HL-60 (cell line): ENCODE results near the gene SYT10.

Experiments
- DNase-seq, 2 experiments: peaks; one replicate each; pipeline ENCODE4 v3.0.0-alpha.2; 2010 to 2020; ENCODE audit warnings: low read depth in 1 of 2, low spot score in 1 of 2
- H3K27ac ChIP-seq: fragments of 250-450 bp; sonication (Bioruptor Pico); replicated peaks from 2 replicates; pipeline ENCODE4 v1.5.1; 2020; ENCODE audit warnings: mild to moderate bottlenecking, moderate library complexity
- H3K27me3 ChIP-seq: fragments of 250-450 bp; sonication (Bioruptor Pico); 2 replicates; pipeline ENCODE4 v1.5.1; 2021; ENCODE audit warnings: mild to moderate bottlenecking, moderate library complexity; ENCODE audit not compliant: insufficient read depth, poor library complexity, severe bottlenecking
- H3K4me3 ChIP-seq: replicated peaks from 2 replicates; pipeline ENCODE4 v1.5.1; 2011; ENCODE audit warnings: mild to moderate bottlenecking, control low read depth, low read length; ENCODE audit not compliant: insufficient read depth
- GABPA ChIP-seq: IDR thresholded peaks from 2 replicates; pipeline ENCODE4 v1.6.1; 2012; ENCODE audit warnings: low read depth
- POLR2AphosphoS5 ChIP-seq: IDR thresholded peaks from 2 replicates; pipeline ENCODE4 v1.6.1; 2012; ENCODE audit warnings: low read depth
- SPI1 ChIP-seq: IDR thresholded peaks from 2 replicates; pipeline ENCODE4 v1.6.1; 2012; ENCODE audit warnings: low read depth, mild to moderate bottlenecking, borderline replicate concordance
- TF ChIP-seq, protein P1 (sequence below): IDR thresholded peaks from 2 replicates; pipeline ENCODE4 v1.6.1; 2012; ENCODE audit warnings: low read depth; ENCODE audit not compliant: insufficient replicate concordance
- TF ChIP-seq, protein P2 (sequence below): IDR thresholded peaks from one replicate; pipeline ENCODE4 v1.5.1; 2011; ENCODE audit warnings: low read length, control low read depth, inconsistent platforms; ENCODE audit not compliant: insufficient read depth

The SYT10 gene

DNA sequence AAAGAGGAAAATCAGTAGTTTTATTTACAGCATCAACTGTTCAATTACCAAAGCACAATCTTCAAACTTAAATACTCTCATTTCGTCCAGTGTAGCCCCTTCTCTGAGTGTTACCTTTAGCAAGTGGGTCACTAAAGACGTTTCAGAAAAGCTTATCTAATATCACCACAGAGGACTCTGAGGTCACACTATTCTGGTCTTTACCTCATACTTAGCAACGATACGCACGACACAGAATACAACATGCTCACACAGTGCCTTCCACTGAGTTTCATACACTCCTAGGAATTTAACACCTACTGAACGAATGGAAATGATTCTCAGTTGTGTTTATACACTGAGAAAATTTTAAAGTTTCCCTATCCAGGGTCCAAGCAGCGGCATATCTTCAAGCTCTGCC is 2.0 kb downstream of the SYT10 start:
- Histone ChIP-seq H3K27me3 (peaks cover 43% of the 10 kb centered on the region), H3K4me3 (no peak overlapping the region), H3K27ac (no peak overlapping the region)
- DNase-seq, result no peak
- no peak for TF ChIP-seq GABPA
- TF ChIP-seq, protein P1, sequence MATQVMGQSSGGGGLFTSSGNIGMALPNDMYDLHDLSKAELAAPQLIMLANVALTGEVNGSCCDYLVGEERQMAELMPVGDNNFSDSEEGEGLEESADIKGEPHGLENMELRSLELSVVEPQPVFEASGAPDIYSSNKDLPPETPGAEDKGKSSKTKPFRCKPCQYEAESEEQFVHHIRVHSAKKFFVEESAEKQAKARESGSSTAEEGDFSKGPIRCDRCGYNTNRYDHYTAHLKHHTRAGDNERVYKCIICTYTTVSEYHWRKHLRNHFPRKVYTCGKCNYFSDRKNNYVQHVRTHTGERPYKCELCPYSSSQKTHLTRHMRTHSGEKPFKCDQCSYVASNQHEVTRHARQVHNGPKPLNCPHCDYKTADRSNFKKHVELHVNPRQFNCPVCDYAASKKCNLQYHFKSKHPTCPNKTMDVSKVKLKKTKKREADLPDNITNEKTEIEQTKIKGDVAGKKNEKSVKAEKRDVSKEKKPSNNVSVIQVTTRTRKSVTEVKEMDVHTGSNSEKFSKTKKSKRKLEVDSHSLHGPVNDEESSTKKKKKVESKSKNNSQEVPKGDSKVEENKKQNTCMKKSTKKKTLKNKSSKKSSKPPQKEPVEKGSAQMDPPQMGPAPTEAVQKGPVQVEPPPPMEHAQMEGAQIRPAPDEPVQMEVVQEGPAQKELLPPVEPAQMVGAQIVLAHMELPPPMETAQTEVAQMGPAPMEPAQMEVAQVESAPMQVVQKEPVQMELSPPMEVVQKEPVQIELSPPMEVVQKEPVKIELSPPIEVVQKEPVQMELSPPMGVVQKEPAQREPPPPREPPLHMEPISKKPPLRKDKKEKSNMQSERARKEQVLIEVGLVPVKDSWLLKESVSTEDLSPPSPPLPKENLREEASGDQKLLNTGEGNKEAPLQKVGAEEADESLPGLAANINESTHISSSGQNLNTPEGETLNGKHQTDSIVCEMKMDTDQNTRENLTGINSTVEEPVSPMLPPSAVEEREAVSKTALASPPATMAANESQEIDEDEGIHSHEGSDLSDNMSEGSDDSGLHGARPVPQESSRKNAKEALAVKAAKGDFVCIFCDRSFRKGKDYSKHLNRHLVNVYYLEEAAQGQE, result no peak
- TF ChIP-seq, protein P2, sequence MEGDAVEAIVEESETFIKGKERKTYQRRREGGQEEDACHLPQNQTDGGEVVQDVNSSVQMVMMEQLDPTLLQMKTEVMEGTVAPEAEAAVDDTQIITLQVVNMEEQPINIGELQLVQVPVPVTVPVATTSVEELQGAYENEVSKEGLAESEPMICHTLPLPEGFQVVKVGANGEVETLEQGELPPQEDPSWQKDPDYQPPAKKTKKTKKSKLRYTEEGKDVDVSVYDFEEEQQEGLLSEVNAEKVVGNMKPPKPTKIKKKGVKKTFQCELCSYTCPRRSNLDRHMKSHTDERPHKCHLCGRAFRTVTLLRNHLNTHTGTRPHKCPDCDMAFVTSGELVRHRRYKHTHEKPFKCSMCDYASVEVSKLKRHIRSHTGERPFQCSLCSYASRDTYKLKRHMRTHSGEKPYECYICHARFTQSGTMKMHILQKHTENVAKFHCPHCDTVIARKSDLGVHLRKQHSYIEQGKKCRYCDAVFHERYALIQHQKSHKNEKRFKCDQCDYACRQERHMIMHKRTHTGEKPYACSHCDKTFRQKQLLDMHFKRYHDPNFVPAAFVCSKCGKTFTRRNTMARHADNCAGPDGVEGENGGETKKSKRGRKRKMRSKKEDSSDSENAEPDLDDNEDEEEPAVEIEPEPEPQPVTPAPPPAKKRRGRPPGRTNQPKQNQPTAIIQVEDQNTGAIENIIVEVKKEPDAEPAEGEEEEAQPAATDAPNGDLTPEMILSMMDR, result no peak

DNA sequence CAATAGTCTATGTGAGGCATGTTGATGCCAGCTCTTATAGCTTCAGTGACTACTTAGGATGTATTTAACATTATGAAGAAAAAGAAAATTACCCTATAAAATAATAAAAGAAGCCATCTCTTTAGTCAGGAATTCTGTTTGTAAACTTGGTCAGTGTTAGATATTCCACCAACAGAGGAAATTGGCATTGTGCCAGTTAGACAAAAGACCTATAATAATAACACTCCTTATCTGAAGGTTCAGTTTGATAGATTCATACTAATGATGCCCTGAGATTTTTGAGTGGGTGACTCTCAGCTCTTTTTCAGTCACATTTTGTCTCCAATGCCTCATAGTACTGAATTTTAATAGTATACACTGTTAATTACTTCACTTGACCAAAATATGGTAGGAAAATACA is 6.6 kb downstream of the SYT10 start:
- H3K4me3 ChIP-seq, result no peak overlapping the region
- H3K27me3 ChIP-seq, result peaks cover 10% of the 10 kb centered on the region
- no peak for TF ChIP-seq POLR2AphosphoS5
- TF ChIP-seq SPI1, result no peak
- TF ChIP-seq GABPA, result no peak
- TF ChIP-seq, protein P2, result no peak

DNA sequence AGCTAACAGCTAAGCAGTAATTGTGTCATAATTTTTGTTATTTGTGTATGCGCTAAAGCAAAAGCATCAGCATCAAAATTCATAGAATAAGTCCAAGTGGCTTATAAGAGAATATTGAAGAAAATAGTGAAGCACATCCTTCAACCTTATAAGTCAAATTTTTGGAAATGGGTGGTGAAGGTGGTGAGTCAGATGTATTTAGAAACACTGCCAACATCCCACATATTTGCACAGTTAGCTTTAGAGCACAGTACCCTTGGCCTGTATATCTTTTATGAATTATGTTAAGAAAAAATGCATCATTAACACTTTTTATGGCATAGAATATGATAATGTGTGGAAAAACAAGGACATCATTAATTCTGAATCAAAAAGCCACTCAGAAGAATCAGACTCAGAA is 8.0 kb downstream of the SYT10 start:
- Histone ChIP-seq H3K27me3 (no peaks in the 10 kb centered on the region), H3K4me3 (no peak overlapping the region), H3K27ac (no peak overlapping the region)
- DNase-seq, result no peak
- TF ChIP-seq, protein P2, result no peak
- TF ChIP-seq, protein P1, result no peak
- no peak for TF ChIP-seq SPI1
- TF ChIP-seq GABPA, result no peak
- TF ChIP-seq POLR2AphosphoS5, result no peak

More for the DNA sequence above, 6.6 kb downstream of the SYT10 start:
- H3K27ac ChIP-seq, result no peak overlapping the region
- DNase-seq, result no peak

DNA sequence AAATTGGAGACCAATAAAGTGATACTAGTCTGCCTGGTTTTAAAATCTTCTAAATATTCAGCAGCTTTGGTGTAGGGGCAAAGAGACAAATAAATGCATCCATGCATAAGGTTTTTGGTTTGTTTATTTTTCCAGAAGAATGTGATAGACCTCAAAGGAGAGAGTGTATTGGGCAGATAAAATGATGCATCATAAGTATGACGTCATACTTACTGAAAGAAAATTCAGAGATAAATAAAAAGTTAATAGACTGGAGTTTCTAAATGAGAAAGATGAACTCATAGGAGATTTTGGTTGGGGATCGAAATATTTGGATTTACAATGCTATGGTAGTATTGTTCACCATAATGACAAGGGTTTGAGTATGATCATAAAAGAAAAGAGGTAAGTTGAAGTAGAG is 10.2 kb downstream of the SYT10 start:
- no peak for DNase-seq
- Histone ChIP-seq H3K4me3 (no peak overlapping the region), H3K27me3 (no peaks in the 10 kb centered on the region), H3K27ac (no peak overlapping the region)
- TF ChIP-seq POLR2AphosphoS5, result no peak
- TF ChIP-seq, protein P1, result no peak
- TF ChIP-seq SPI1, result no peak
- TF ChIP-seq, protein P2, result no peak
- no peak for TF ChIP-seq GABPA
